H1 (cell line): ENCODE measurements around the gene SLTM. TPM values are rescaled to one million over a fixed set of nuclear protein-coding genes. Genes with fewer than 3 reads are reported as not detected.

Experiments used
- ATF3 ChIP-seq: IDR thresholded peaks from 2 replicates; pipeline ENCODE4 v1.6.1; 2011; ENCODE audit warnings: low read depth, mild to moderate bottlenecking, low read length; ENCODE audit not compliant: insufficient read depth
- SP2 ChIP-seq: IDR thresholded peaks from 2 replicates; pipeline ENCODE4 v1.6.1; 2012; ENCODE audit warnings: mild to moderate bottlenecking, low read length, inconsistent platforms
- polyA plus RNA-seq, 7 experiments: library from polyadenylated mRNA; depleted of rRNA in 3 of 7; stranded (reverse) in 5 of 7; unstranded in 2 of 7; fragments of >200 nt in 5 of 7; fragments of 200-250 nt in 2 of 7; gene quantifications; 1 replicate in 5 of 7; 2 replicates in 1 of 7; 4 replicates in 1 of 7; pipeline versions ENCODE4 v1.2.1 to v1.2.3, GENCODE V29; 2011 to 2013; ENCODE audit warnings: missing spikeins in 2 of 7, mixed read lengths in 2 of 7
- total RNA-seq: library from RNA; stranded (reverse); fragmentation: NEBNext Ultra II Directional; extraction: Animal tissue kit (Norgen Biotek cat#: 25700); gene quantifications from 2 replicates; pipeline ENCODE4 v1.2.1, GENCODE V29; 2021

The SLTM gene
- total and polyA plus RNA-seq, 2 of the 8 experiments (the other 6 are each of a cell fraction or from before 2014, with no cell fraction given), result 30.8 to 149 TPM

DNA sequence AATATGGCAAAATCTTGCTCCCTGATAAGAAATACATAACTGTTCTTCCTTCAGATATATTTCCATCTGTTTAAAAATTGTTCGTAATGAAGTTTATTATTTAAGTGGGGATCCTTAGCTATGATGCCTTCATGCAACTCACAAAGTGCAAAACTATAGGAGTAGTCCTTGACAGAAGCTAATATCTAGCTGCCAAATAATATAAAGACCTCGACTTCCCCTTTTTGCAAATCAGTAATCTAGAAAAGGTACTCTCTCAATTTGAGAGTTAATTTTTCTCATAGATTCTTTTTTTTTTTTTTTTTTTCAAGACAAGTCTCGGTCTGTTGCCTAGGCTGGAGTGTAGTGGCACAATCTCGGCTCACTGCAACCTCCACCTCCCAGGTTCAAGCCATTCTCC is 23.0 kb downstream of the SLTM start (continued):
- no peak for TF ChIP-seq SP2
- TF ChIP-seq ATF3, result no peak
